ENCODE results near the gene SRP19. TPM values are rescaled to one million over a fixed set of nuclear protein-coding genes. Genes with fewer than 3 reads are reported as not detected.

The SRP19 gene
- total RNA-seq, 1 experiment from 2014 or later: 80.4 TPM

Other genes starting within 250 kb of the SRP19 start
- 25.8 and 40.0 TPM in 2 replicates for gene APC, start 123.4 kb upstream of the SRP19 start, total RNA-seq (2014; rRNA removed)
- 40.6 and 41.4 TPM in 2 replicates for gene REEP5, start 60.9 kb downstream of the SRP19 start, total RNA-seq (2014; rRNA removed)
- gene DCP2, start 115.5 kb downstream of the SRP19 start, total RNA-seq (2014; rRNA removed): 12.9 and 14.1 TPM in 2 replicates

All from LHCN-M2 (cell line).